Activated CD4-positive, alpha-beta T cell treated with anti-CD3 and anti-CD28 coated beads for 24 hours (primary cell): ENCODE data around the gene FIG4.
"Not testable (repeated sequence)": the region's sequence is repeated elsewhere in the genome, so short reads cannot be mapped to it uniquely, and the experiment has no call there.

Experiments
- DNase-seq, 2 donors: peaks; one replicate each; pipeline ENCODE4 v3.0.0-alpha.2; 2020; ENCODE audit warnings: low read depth in 2 of 2

The FIG4 gene

GRCh38 chr6:109795994-109796555 lies 105.0 kb downstream of the FIG4 start:
- no peak for DNase-seq

- DNase-seq, result no peak
Observed at GRCh38 chr6:109799129-109799528, 108.0 kb downstream of the FIG4 start.

GRCh38 chr6:109799664-109800063 lies 108.6 kb downstream of the FIG4 start:
- no peak for DNase-seq

GRCh38 chr6:109800771-109801170 lies 109.7 kb downstream of the FIG4 start:
- no peak for DNase-seq

- no peak for DNase-seq
Observed at GRCh38 chr6:109801794-109802193, 110.7 kb downstream of the FIG4 start.

- DNase-seq, result no peak
Observed at GRCh38 chr6:109804020-109804419, 112.9 kb downstream of the FIG4 start.

GRCh38 chr6:109807881-109808280 lies 116.8 kb downstream of the FIG4 start:
- DNase-seq, result no peak

- DNase-seq, result no peak
Observed at GRCh38 chr6:109808837-109809236, 117.7 kb downstream of the FIG4 start.

GRCh38 chr6:109815054-109815453 lies 124.0 kb downstream of the FIG4 start:
- DNase-seq, result no peak

GRCh38 chr6:109816452-109817374 lies 125.6 kb downstream of the FIG4 start:
- DNase-seq, result no peak

- no peak for DNase-seq
Observed at GRCh38 chr6:109820706-109821350, 129.7 kb downstream of the FIG4 start.

- no peak for DNase-seq
Observed at GRCh38 chr6:109821428-109821827, 130.3 kb downstream of the FIG4 start.

GRCh38 chr6:109824105-109824504 lies 133.0 kb downstream of the FIG4 start:
- DNase-seq, result no peak

- no peak for DNase-seq
Observed at GRCh38 chr6:109826551-109826950, 135.5 kb downstream of the FIG4 start.

GRCh38 chr6:109831352-109831751 lies 140.3 kb downstream of the FIG4 start:
- not testable (repeated sequence) for DNase-seq

GRCh38 chr6:109834131-109834530 lies 143.0 kb downstream of the FIG4 start:
- DNase-seq, result no peak

GRCh38 chr6:109834595-109835437 lies 143.7 kb downstream of the FIG4 start:
- no peak for DNase-seq

- DNase-seq, result no peak
Observed at GRCh38 chr6:109840034-109840433, 148.9 kb downstream of the FIG4 start.

GRCh38 chr6:109840796-109841195 lies 149.7 kb downstream of the FIG4 start:
- no peak for DNase-seq

- no peak for DNase-seq
Observed at GRCh38 chr6:109841869-109842268, 150.8 kb downstream of the FIG4 start.

- no peak for DNase-seq
Observed at GRCh38 chr6:109852713-109853112, 161.6 kb downstream of the FIG4 start.

- no peak for DNase-seq
Observed at GRCh38 chr6:109853426-109853825, 162.3 kb downstream of the FIG4 start.
